NCI-H1105 treated with DMSO at 0.1 percent for 48 hours (cell line): ENCODE data around the gene UGT1A1.

Experiments
- DNase-seq: peaks from one replicate; lab custom pipeline; 2025; lab: John Stamatoyannopoulos, UW

Gene UGT1A1

GRCh38 chr2:233758141-233758540 is 1.9 kb upstream of the UGT1A1 start:
- no peak for DNase-seq

GRCh38 chr2:233758849-233759248 is 1.2 kb upstream of the UGT1A1 start:
- no peak for DNase-seq

GRCh38 chr2:233761040-233761769 is 1.1 kb downstream of the UGT1A1 start:
- no peak for DNase-seq

- no peak for DNase-seq
Measured at GRCh38 chr2:233764264-233764663, 4.2 kb downstream of the UGT1A1 start.

GRCh38 chr2:233764761-233765160 is 4.7 kb downstream of the UGT1A1 start:
- DNase-seq, result no peak

- DNase-seq, result no peak
Measured at GRCh38 chr2:233766416-233766815, 6.3 kb downstream of the UGT1A1 start.

GRCh38 chr2:233768076-233768475 is 8.0 kb downstream of the UGT1A1 start:
- DNase-seq, result no peak

GRCh38 chr2:233769260-233769659 is 9.2 kb downstream of the UGT1A1 start:
- DNase-seq, result no peak

GRCh38 chr2:233772153-233772552 is 12.1 kb downstream of the UGT1A1 start:
- DNase-seq, result no peak

- no peak for DNase-seq
Measured at GRCh38 chr2:233772583-233772982, 12.5 kb downstream of the UGT1A1 start.

- DNase-seq, result no peak
Measured at GRCh38 chr2:233773854-233774253, 13.8 kb downstream of the UGT1A1 start.

GRCh38 chr2:233775414-233775813 is 15.3 kb downstream of the UGT1A1 start:
- DNase-seq, result no peak

- no peak for DNase-seq
Measured at GRCh38 chr2:233778030-233778429, 18.0 kb downstream of the UGT1A1 start, which contains the start of gene MROH2A. Gene MROH2A, plus strand, starts transcription at chr2:233778330. Its CDS starts 1,029 bp downstream, at chr2:233779359.

- DNase-seq, result no peak
Measured at GRCh38 chr2:233779722-233780121, 19.7 kb downstream of the UGT1A1 start.

- no peak for DNase-seq
Measured at GRCh38 chr2:233780771-233781170, 20.7 kb downstream of the UGT1A1 start.

GRCh38 chr2:233789554-233789953 is 29.5 kb downstream of the UGT1A1 start:
- no peak for DNase-seq

GRCh38 chr2:233791151-233791882 is 31.2 kb downstream of the UGT1A1 start:
- DNase-seq, result no peak

GRCh38 chr2:233791883-233792329 is 31.8 kb downstream of the UGT1A1 start:
- DNase-seq, result no peak

GRCh38 chr2:233792720-233793119 is 32.6 kb downstream of the UGT1A1 start:
- no peak for DNase-seq

GRCh38 chr2:233793465-233794127 is 33.5 kb downstream of the UGT1A1 start:
- DNase-seq, result no peak

- no peak for DNase-seq
Measured at GRCh38 chr2:233794128-233794658, 34.1 kb downstream of the UGT1A1 start.

GRCh38 chr2:233795735-233796171 is 35.7 kb downstream of the UGT1A1 start:
- DNase-seq, result no peak
